Testis (tissue), 3 donors: ENCODE data around the gene ADRA2A. TPM values are rescaled to one million over a fixed set of nuclear protein-coding genes. Genes with fewer than 3 reads are reported as not detected.

ENCODE experiments used
- DNase-seq: peaks from one replicate; pipeline ENCODE4 v3.0.0-alpha.2; 2019
- H3K27ac ChIP-seq, 2 donors: fragments of 200-600 bp; sonication (generic); one replicate each; pipeline ENCODE4 v1.5.1; 2019
- H3K27me3 ChIP-seq: fragments of 200-600 bp; sonication (generic); one replicate; pipeline ENCODE4 v1.5.1; 2019
- H3K36me3 ChIP-seq: fragments of 200-600 bp; sonication (generic); one replicate; pipeline ENCODE4 v1.5.1; 2017; ENCODE audit warnings: low read depth; ENCODE audit errors: missing control alignments
- H3K4me1 ChIP-seq: fragments of 200-600 bp; sonication (generic); one replicate; pipeline ENCODE4 v1.5.1; 2019
- H3K4me3 ChIP-seq, 2 donors: fragments of 200-600 bp; sonication (generic); one replicate each; pipeline ENCODE4 v1.5.1; 2017 to 2019
- H3K9me3 ChIP-seq: fragments of 200-600 bp; sonication (generic); one replicate; pipeline ENCODE4 v1.5.1; 2017
- POLR2A ChIP-seq: fragments of 450-650 bp; IDR thresholded peaks from one replicate; pipeline ENCODE4 v1.6.1; 2017; ENCODE audit warnings: antibody characterized with exemption, mild to moderate bottlenecking, moderate library complexity
- WGBS, 2 donors: methylation state at CpG; one replicate each; pipeline ENCODE4 v1.1.5; 2018; 5-methylcytosine and 5-hydroxymethylcytosine counted together
- intact Hi-C: fragments of 100-400 bp; cut with DNase I; formaldehyde crosslinking; loops from one replicate; pipeline ENCODE4 v1.15.1; 2023; ENCODE audit warnings: low total_unique reads
- polyA plus RNA-seq: library from polyadenylated mRNA; stranded (reverse); fragments of 350-450 nt; fragmentation: Illumina TruSeq; extraction: RNeasy Lipid Tissue Mini Kit (QIAGEN cat#74804); gene quantifications from one replicate; pipeline ENCODE4 v1.2.3, GENCODE V29; 2014; ENCODE audit warnings: low read depth, low replicate concordance; ENCODE audit not compliant: insufficient read depth
- small RNA-seq, 2 donors: library from RNA; depleted of rRNA; stranded (forward); fragments of <200 nt; gene quantifications; one replicate each; pipeline ENCODE3, GENCODE V24; 2016
- total RNA-seq, 2 donors: library from RNA; depleted of rRNA; stranded (reverse); fragments of >200 nt; gene quantifications; one replicate each; pipeline ENCODE4 v1.2.3, GENCODE V29; 2016
- TF ChIP-seq, protein P1 (sequence below), 3 experiments: fragments of 450-650 bp in 2 of 3; fragments of 200-600 bp in 1 of 3; sonication (generic) in 1 of 3; IDR thresholded peaks; one replicate each; pipeline ENCODE4 v1.5.1; 2016 to 2019; ENCODE audit warnings: antibody characterized with exemption in 3 of 3, mild to moderate bottlenecking in 2 of 3, moderate library complexity in 1 of 3

The ADRA2A gene
- total and polyA plus RNA-seq, 3 donors from 2014 or later = 5.7 to 6.9 (median 6.5) TPM

- Histone ChIP-seq H3K36me3 (no peaks in the 10 kb centered on the region), H3K4me1 (no peaks in the 10 kb centered on the region), H3K9me3 (no peaks in the 10 kb centered on the region), H3K27ac (no peak overlapping the region), H3K27me3 (no peaks in the 10 kb centered on the region), H3K4me3 (no peak overlapping the region)
- TF ChIP-seq, protein P1, sequence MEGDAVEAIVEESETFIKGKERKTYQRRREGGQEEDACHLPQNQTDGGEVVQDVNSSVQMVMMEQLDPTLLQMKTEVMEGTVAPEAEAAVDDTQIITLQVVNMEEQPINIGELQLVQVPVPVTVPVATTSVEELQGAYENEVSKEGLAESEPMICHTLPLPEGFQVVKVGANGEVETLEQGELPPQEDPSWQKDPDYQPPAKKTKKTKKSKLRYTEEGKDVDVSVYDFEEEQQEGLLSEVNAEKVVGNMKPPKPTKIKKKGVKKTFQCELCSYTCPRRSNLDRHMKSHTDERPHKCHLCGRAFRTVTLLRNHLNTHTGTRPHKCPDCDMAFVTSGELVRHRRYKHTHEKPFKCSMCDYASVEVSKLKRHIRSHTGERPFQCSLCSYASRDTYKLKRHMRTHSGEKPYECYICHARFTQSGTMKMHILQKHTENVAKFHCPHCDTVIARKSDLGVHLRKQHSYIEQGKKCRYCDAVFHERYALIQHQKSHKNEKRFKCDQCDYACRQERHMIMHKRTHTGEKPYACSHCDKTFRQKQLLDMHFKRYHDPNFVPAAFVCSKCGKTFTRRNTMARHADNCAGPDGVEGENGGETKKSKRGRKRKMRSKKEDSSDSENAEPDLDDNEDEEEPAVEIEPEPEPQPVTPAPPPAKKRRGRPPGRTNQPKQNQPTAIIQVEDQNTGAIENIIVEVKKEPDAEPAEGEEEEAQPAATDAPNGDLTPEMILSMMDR (IDR thresholded peaks at IDR 0.05) = no peak
- DNase-seq = no peak
- intact Hi-C loops = no loop called here
- 72 to 75% methylated on average over 15 of the region's 15 CpGs for WGBS, 2 donors
Measured at GRCh38 chr10:111128331-111129180, 51.7 kb downstream of the ADRA2A start.

GRCh38 chr10:111129363-111129762 lies 52.5 kb downstream of the ADRA2A start:
- no peaks in the 10 kb centered on the region for H3K9me3 ChIP-seq
- H3K27ac ChIP-seq = no peak overlapping the region
- TF ChIP-seq, protein P1 (IDR thresholded peaks at IDR 0.05) = no peak
- no peak for TF ChIP-seq POLR2A
- intact Hi-C loops = no loop called here
- no peaks in the 10 kb centered on the region for H3K4me1 ChIP-seq
- WGBS, 2 donors = 77 to 84% methylated on average over 6 of the region's 6 CpGs
- H3K4me3 ChIP-seq = no peak overlapping the region
- no peak for DNase-seq
- H3K27me3 ChIP-seq = no peaks in the 10 kb centered on the region
- no peaks in the 10 kb centered on the region for H3K36me3 ChIP-seq

- no peak for DNase-seq
- Histone ChIP-seq H3K4me1 (no peaks in the 10 kb centered on the region), H3K4me3 (no peak overlapping the region), H3K36me3 (no peaks in the 10 kb centered on the region), H3K27ac (no peak overlapping the region), H3K9me3 (no peaks in the 10 kb centered on the region), H3K27me3 (no peaks in the 10 kb centered on the region)
- intact Hi-C loops = no loop called here
- 80 to 91% methylated on average over 5 of the region's 5 CpGs for WGBS, 2 donors
- TF ChIP-seq, protein P1 (IDR thresholded peaks at IDR 0.05) = no peak
- no peak for TF ChIP-seq POLR2A
Measured at GRCh38 chr10:111130471-111130870, 53.6 kb downstream of the ADRA2A start.

Small RNAs within 50 kb of the gene (small RNA-seq; reads per million reads assigned to genes)
- 0 reads per million in 2 donors for gene AL355863.1

Other genes starting within 250 kb of the ADRA2A start
- 10 to 100 TPM; 64.0 to 71.1 TPM for gene PDCD4, start 205.1 kb upstream of the ADRA2A start, total RNA-seq
- 124 TPM for gene PDCD4, start 205.1 kb upstream of the ADRA2A start, polyA plus RNA-seq
- gene BBIP1, start 157.8 kb upstream of the ADRA2A start, total RNA-seq = 10 to 100 TPM; 41.8 to 57.7 TPM
- gene BBIP1, start 157.8 kb upstream of the ADRA2A start, polyA plus RNA-seq = 202 TPM
- gene SHOC2, start 157.4 kb upstream of the ADRA2A start, total RNA-seq = 100 to 1,000 TPM in 1 of 2 donors, 10 to 100 TPM in 1; 91.1 to 104 TPM
- gene SHOC2, start 157.4 kb upstream of the ADRA2A start, polyA plus RNA-seq = 61.5 TPM